Stimulated activated CD4-positive, alpha-beta T cell treated with anti-CD3 and anti-CD28 coated beads, Interleukin-4, amount 100 ng/mL, for 1 hour (primary cell): ENCODE measurements around the gene MPP3.
"Not testable (repeated sequence)": the region's sequence is repeated elsewhere in the genome, so short reads cannot be mapped to it uniquely, and the experiment has no call there.

ENCODE experiments used
- DNase-seq: peaks from one replicate; pipeline ENCODE4 v3.0.0-alpha.2; 2020

Gene MPP3

GRCh38 chr17:43832976-43833829 is at the start of gene MPP3:
TSS of gene MPP3 (minus strand) at chr17:43833146. CDS start at chr17:43831906, 1,240 bp downstream.
- DNase-seq = peak; percentile 58

GRCh38 chr17:43881758-43882505 is 49.0 kb upstream of the MPP3 start:
- no peak for DNase-seq

- DNase-seq = no peak
Observed at GRCh38 chr17:43881181-43881580, 48.2 kb upstream of the MPP3 start.

GRCh38 chr17:43880420-43880991 is 47.6 kb upstream of the MPP3 start:
- peak; percentile 46 for DNase-seq

GRCh38 chr17:43879723-43880419 is 46.9 kb upstream of the MPP3 start:
- DNase-seq = no peak

GRCh38 chr17:43878260-43879175 is 45.6 kb upstream of the MPP3 start:
- DNase-seq = peak; percentile 74

GRCh38 chr17:43877451-43878155 is 44.7 kb upstream of the MPP3 start:
- DNase-seq = no peak

GRCh38 chr17:43877031-43877430 is 44.1 kb upstream of the MPP3 start:
- DNase-seq = no peak

GRCh38 chr17:43875476-43876147 is 42.7 kb upstream of the MPP3 start:
- no peak for DNase-seq

- no peak for DNase-seq
Observed at GRCh38 chr17:43874293-43874692, 41.3 kb upstream of the MPP3 start.

GRCh38 chr17:43873815-43874214 is 40.9 kb upstream of the MPP3 start:
- no peak for DNase-seq

- DNase-seq = no peak
Observed at GRCh38 chr17:43873091-43873490, 40.1 kb upstream of the MPP3 start.

- DNase-seq = no peak
Observed at GRCh38 chr17:43871946-43872690, 39.2 kb upstream of the MPP3 start.

GRCh38 chr17:43869031-43869430 is 36.1 kb upstream of the MPP3 start:
- DNase-seq = not testable (repeated sequence)

- no peak for DNase-seq
Observed at GRCh38 chr17:43868226-43868994, 35.5 kb upstream of the MPP3 start.

- no peak for DNase-seq
Observed at GRCh38 chr17:43864161-43864984, 31.4 kb upstream of the MPP3 start.

GRCh38 chr17:43861960-43862359 is 29.0 kb upstream of the MPP3 start:
- DNase-seq = no peak

GRCh38 chr17:43860927-43861622 is 28.1 kb upstream of the MPP3 start:
- no peak for DNase-seq
